GM10248 (cell line): Measurements from ENCODE around the gene SFMBT1.

Experiments used
- CTCF ChIA-PET: fragments of 300-600 bp; sonication (Branson Sonifier 250); formaldehyde crosslinking; extraction: SDS; loops from one replicate; lab custom pipeline; 2021; ENCODE audit warnings: antibody characterized with exemption; lab: Yijun Ruan, JAX
- POLR2A ChIA-PET: fragments of 350-650 bp; sonication (Branson Sonifier 250); formaldehyde crosslinking; extraction: SDS; loops from one replicate; lab custom pipeline; 2020; ENCODE audit warnings: antibody characterized with exemption; lab: Yijun Ruan, JAX
- DNase-seq: peaks from one replicate; pipeline ENCODE4 v3.0.0; 2012; ENCODE audit errors: extremely low spot score
- CTCF ChIP-seq: IDR thresholded peaks from 2 replicates; pipeline ENCODE4 v1.5.1; 2012; ENCODE audit warnings: mild to moderate bottlenecking, low read depth; ENCODE audit errors: extremely low read depth, missing control alignments, control extremely low read depth

SFMBT1 gene

GRCh38 chr3:52986049-52986448, 59.8 kb downstream of the SFMBT1 start:
- DNase-seq, result no peak
- ChIA-PET POLR2A (no interaction called here), CTCF (interaction anchor here (0.9 to 3.4 kb wide), 10 partner anchors 10 to 137 kb away, joined by 3 to 11 read pairs (median 4); no protein-coding TSS in a partner anchor)
- no peak for TF ChIP-seq CTCF

GRCh38 chr3:52983828-52984227, 62.0 kb downstream of the SFMBT1 start:
- ChIA-PET CTCF (interaction anchor here (0.7 to 3.4 kb wide), 12 partner anchors 11 to 276 kb away, joined by 3 to 11 read pairs (median 3); partner anchors contain the start of gene SFMBT1), POLR2A (interaction anchor here (0.6 to 0.9 kb wide), 3 partner anchors 18 to 988 kb away, joined by 3 to 5 read pairs (median 3); partner anchors contain the start of gene RPL29)
- no peak for TF ChIP-seq CTCF
- DNase-seq, result no peak

GRCh38 chr3:52983336-52983807, 62.5 kb downstream of the SFMBT1 start:
- no peak for TF ChIP-seq CTCF
- POLR2A ChIA-PET, result interaction anchor here (0.6 to 0.9 kb wide), 3 partner anchors 18 to 988 kb away, joined by 3 to 5 read pairs (median 3); partner anchors contain the start of gene RPL29
- CTCF ChIA-PET, result interaction anchor here (0.8 to 3.4 kb wide), 11 partner anchors 10 to 275 kb away, joined by 3 to 11 read pairs (median 3); partner anchors contain the start of gene SFMBT1
- DNase-seq, result peak; percentile 71

- CTCF ChIA-PET, result interaction anchor here (0.9 to 3.4 kb wide), 5 partner anchors 10 to 48 kb away, joined by 3 to 11 read pairs (median 4); no protein-coding TSS in a partner anchor
- POLR2A ChIA-PET, result interaction anchor here (0.7 kb wide), 1 partner anchor 531 kb away, joined by 9 read pairs; no protein-coding TSS in a partner anchor
- TF ChIP-seq CTCF, result no peak
- no peak for DNase-seq
These were observed 63.0 kb downstream of the SFMBT1 start for GRCh38 chr3:52982839-52983238.

GRCh38 chr3:52979190-52979983, 66.5 kb downstream of the SFMBT1 start:
- POLR2A ChIA-PET, result no interaction called here
- DNase-seq, result no peak
- CTCF ChIA-PET, result interaction anchor here (0.9 to 1.2 kb wide), 2 partner anchors 9 to 12 kb away, joined by 3 read pairs; no protein-coding TSS in a partner anchor

More at GRCh38 chr3:52979190-52979983, 66.5 kb downstream of the SFMBT1 start:
- TF ChIP-seq CTCF, result no peak
